Measurements from ENCODE around the gene ADAP2. TPM values are rescaled to one million over a fixed set of nuclear protein-coding genes. Genes with fewer than 3 reads are reported as not detected.

ADAP2 gene
- total and polyA plus RNA-seq, 2 of the 8 experiments (the other 6 are each of a cell fraction or from before 2014, with no cell fraction given) = 0.76 to 1.1 TPM

- peak in 1 of 2 experiments; percentile 4; a peak in 1 of 4 replicates for TF ChIP-seq RAD21 (IDR thresholded peaks at IDR 0.05 in 1 of 2, conservative IDR thresholded peaks at IDR 0.05 in 1 of 2; ENCODE audit: low read depth in 2 of 2, low read length in 2 of 2)
- TF ChIP-seq TAF1 (IDR thresholded peaks at IDR 0.05; ENCODE audit: low read depth, low read length) = peak; percentile 62; the same call in 1 of the 2 replicates
- peak; percentile 70 for TF ChIP-seq CTBP2 (IDR thresholded peaks at IDR 0.05; ENCODE audit: borderline replicate concordance, insufficient read depth, insufficient read length, low read length)
- no peak for TF ChIP-seq CHD7 (IDR thresholded peaks at IDR 0.05; ENCODE audit: insufficient replicate concordance, low read length)
- no peak for TF ChIP-seq USF2 (IDR thresholded peaks at IDR 0.05; ENCODE audit: low read length)
- TF ChIP-seq CBX8 (IDR thresholded peaks at IDR 0.05; ENCODE audit: borderline replicate concordance, low read depth, low read length) = no peak
Measured at GRCh38 chr17:31008374-31009041, 86.8 kb downstream of the ADAP2 start (continued).

All from H1 (cell line).